OCI-LY3 (cell line): ENCODE data around the gene FRAS1.

ENCODE experiments used
- EZH2phosphoT487 ChIP-seq: fragments of 200-600 bp; shearing (Covaris generic); IDR thresholded peaks from 2 replicates; pipeline ENCODE4 v1.6.1; 2018; ENCODE audit warnings: antibody characterized with exemption, mixed run types, low read depth
- TF ChIP-seq, protein P1 (sequence below): fragments of 200-600, 300-600 bp; sonication (generic); IDR thresholded peaks from 2 replicates; pipeline ENCODE4 v1.5.1; 2014; ENCODE audit warnings: antibody characterized with exemption, low read length, low read depth

DNA sequence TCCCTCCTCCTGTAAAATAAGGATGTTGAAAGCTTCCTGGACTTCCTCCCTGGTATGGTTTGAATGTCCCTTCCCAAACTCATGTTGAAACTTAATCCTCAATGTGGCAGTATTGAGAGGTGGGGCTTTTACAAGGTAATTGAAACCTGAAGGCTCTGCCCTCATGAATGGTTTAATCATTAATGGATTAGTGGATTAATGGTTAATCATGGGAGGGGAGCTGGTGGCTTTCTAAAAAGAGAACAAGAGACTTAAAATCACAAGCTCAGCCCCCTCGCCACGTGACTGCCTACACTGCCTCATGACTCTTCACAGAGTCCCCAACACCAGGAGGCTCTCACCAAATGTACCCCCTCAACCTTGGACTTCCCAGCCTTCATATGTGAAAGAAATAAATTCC is 369.8 kb downstream of the FRAS1 start:
- TF ChIP-seq, protein P1, sequence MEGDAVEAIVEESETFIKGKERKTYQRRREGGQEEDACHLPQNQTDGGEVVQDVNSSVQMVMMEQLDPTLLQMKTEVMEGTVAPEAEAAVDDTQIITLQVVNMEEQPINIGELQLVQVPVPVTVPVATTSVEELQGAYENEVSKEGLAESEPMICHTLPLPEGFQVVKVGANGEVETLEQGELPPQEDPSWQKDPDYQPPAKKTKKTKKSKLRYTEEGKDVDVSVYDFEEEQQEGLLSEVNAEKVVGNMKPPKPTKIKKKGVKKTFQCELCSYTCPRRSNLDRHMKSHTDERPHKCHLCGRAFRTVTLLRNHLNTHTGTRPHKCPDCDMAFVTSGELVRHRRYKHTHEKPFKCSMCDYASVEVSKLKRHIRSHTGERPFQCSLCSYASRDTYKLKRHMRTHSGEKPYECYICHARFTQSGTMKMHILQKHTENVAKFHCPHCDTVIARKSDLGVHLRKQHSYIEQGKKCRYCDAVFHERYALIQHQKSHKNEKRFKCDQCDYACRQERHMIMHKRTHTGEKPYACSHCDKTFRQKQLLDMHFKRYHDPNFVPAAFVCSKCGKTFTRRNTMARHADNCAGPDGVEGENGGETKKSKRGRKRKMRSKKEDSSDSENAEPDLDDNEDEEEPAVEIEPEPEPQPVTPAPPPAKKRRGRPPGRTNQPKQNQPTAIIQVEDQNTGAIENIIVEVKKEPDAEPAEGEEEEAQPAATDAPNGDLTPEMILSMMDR = no peak
- TF ChIP-seq EZH2phosphoT487 = no peak
